Measurements from ENCODE around the gene DSTN. TPM values are rescaled to one million over a fixed set of nuclear protein-coding genes. Genes with fewer than 3 reads are reported as not detected.

DSTN gene
- total and polyA plus RNA-seq, 4 donors: 1,041 to 5,298 (median 2,110) TPM

- intact Hi-C loops (cut with DNase I): loop anchor here in 1 of 2 donors (1.0 to 2.0 kb wide), 2 partner anchors 81 to 113 kb away; no protein-coding TSS in a partner anchor
- no peak for ATAC-seq (ENCODE audit: low FRiP score)
- Histone ChIP-seq H3K4me1 (ENCODE audit: control insufficient read depth in 1 of 2, insufficient read depth in 2 of 2, low read length in 2 of 2) (no peaks in the 10 kb centered on the region), H3K36me3 (ENCODE audit: control insufficient read depth in 1 of 2, insufficient read depth in 2 of 2, low read length in 1 of 2) (peaks cover 0 to 5% of the 10 kb centered on the region in 2 donors), H3K4me3 (ENCODE audit: low read length in 2 of 2) (no peak overlapping the region), H3K27ac (ENCODE audit: low read depth in 1 of 2, low read length in 2 of 2) (no peak overlapping the region), H3K27me3 (ENCODE audit: control insufficient read depth in 1 of 2, insufficient read depth in 2 of 2, low read length in 1 of 2) (no peaks in the 10 kb centered on the region), H3K9me3 (ENCODE audit: control insufficient read depth, low read length) (no peaks in the 10 kb centered on the region)
- WGBS, 2 donors: 77 to 78% methylated on average over 20 of the region's 20 CpGs
- DNase-seq: peak; percentile 52 to 75
Measured at GRCh38 chr20:17617868-17618672, 48.2 kb downstream of the DSTN start.

- DNase-seq (peak in 1 of 2 donors; percentile 24), ATAC-seq (ENCODE audit: low FRiP score) (no peak)
- no peak overlapping the region for H3K27ac ChIP-seq (ENCODE audit: low read depth in 1 of 2, low read length in 2 of 2)
- no peak overlapping the region for H3K4me3 ChIP-seq (ENCODE audit: low read length in 2 of 2)
- intact Hi-C loops (cut with DNase I): no loop called here
- peaks cover 0 to 5% of the 10 kb centered on the region in 2 donors for H3K36me3 ChIP-seq (ENCODE audit: control insufficient read depth in 1 of 2, insufficient read depth in 2 of 2, low read length in 1 of 2)
- WGBS, 2 donors: 90 to 91% methylated on average over 10 of the region's 10 CpGs
- no peaks in the 10 kb centered on the region for H3K9me3 ChIP-seq (ENCODE audit: control insufficient read depth, low read length)
- no peaks in the 10 kb centered on the region for H3K4me1 ChIP-seq (ENCODE audit: control insufficient read depth in 1 of 2, insufficient read depth in 2 of 2, low read length in 2 of 2)
- no peaks in the 10 kb centered on the region for H3K27me3 ChIP-seq (ENCODE audit: control insufficient read depth in 1 of 2, insufficient read depth in 2 of 2, low read length in 1 of 2)
Measured at GRCh38 chr20:17618673-17619013, 48.8 kb downstream of the DSTN start.

GRCh38 chr20:17619351-17620093 lies 49.6 kb downstream of the DSTN start:
- 75 to 81% methylated on average over 29 of the region's 29 CpGs for WGBS, 2 donors
- no peaks in the 10 kb centered on the region for H3K27me3 ChIP-seq (ENCODE audit: control insufficient read depth in 1 of 2, insufficient read depth in 2 of 2, low read length in 1 of 2)
- no peak overlapping the region for H3K27ac ChIP-seq (ENCODE audit: low read depth in 1 of 2, low read length in 2 of 2)
- H3K36me3 ChIP-seq (ENCODE audit: control insufficient read depth in 1 of 2, insufficient read depth in 2 of 2, low read length in 1 of 2): peaks cover 0 to 5% of the 10 kb centered on the region in 2 donors
- peak; percentile 34 to 63 for DNase-seq
- no peaks in the 10 kb centered on the region for H3K9me3 ChIP-seq (ENCODE audit: control insufficient read depth, low read length)
- no peaks in the 10 kb centered on the region for H3K4me1 ChIP-seq (ENCODE audit: control insufficient read depth in 1 of 2, insufficient read depth in 2 of 2, low read length in 2 of 2)
- H3K4me3 ChIP-seq (ENCODE audit: low read length in 2 of 2): no peak overlapping the region
- no peak for ATAC-seq (ENCODE audit: low FRiP score)
- intact Hi-C loops (cut with DNase I): no loop called here

- no peak for ATAC-seq (ENCODE audit: low FRiP score)
- Histone ChIP-seq H3K27ac (ENCODE audit: low read depth in 1 of 2, low read length in 2 of 2) (no peak overlapping the region), H3K4me1 (ENCODE audit: control insufficient read depth in 1 of 2, insufficient read depth in 2 of 2, low read length in 2 of 2) (no peaks in the 10 kb centered on the region), H3K36me3 (ENCODE audit: control insufficient read depth in 1 of 2, insufficient read depth in 2 of 2, low read length in 1 of 2) (peaks cover 0 to 5% of the 10 kb centered on the region in 2 donors), H3K4me3 (ENCODE audit: low read length in 2 of 2) (no peak overlapping the region), H3K9me3 (ENCODE audit: control insufficient read depth, low read length) (no peaks in the 10 kb centered on the region), H3K27me3 (ENCODE audit: control insufficient read depth in 1 of 2, insufficient read depth in 2 of 2, low read length in 1 of 2) (no peaks in the 10 kb centered on the region)
- DNase-seq: peak; percentile 45 to 76
- intact Hi-C loops (cut with DNase I): no loop called here
- WGBS, 2 donors: 85 to 88% methylated on average over 33 of the region's 33 CpGs
Measured at GRCh38 chr20:17620371-17621228, 50.7 kb downstream of the DSTN start.

- WGBS, 2 donors: 84 to 86% methylated on average over 23 to 24 of the region's 24 CpGs
- no peak overlapping the region for H3K27ac ChIP-seq (ENCODE audit: low read depth in 1 of 2, low read length in 2 of 2)
- no peaks in the 10 kb centered on the region for H3K27me3 ChIP-seq (ENCODE audit: control insufficient read depth in 1 of 2, insufficient read depth in 2 of 2, low read length in 1 of 2)
- no peaks in the 10 kb centered on the region for H3K9me3 ChIP-seq (ENCODE audit: control insufficient read depth, low read length)
- H3K4me1 ChIP-seq (ENCODE audit: control insufficient read depth in 1 of 2, insufficient read depth in 2 of 2, low read length in 2 of 2): no peaks in the 10 kb centered on the region
- intact Hi-C loops (cut with DNase I): no loop called here
- DNase-seq (peak; percentile 29 to 70), ATAC-seq (ENCODE audit: low FRiP score) (no peak)
- no peak overlapping the region for H3K4me3 ChIP-seq (ENCODE audit: low read length in 2 of 2)
- H3K36me3 ChIP-seq (ENCODE audit: control insufficient read depth in 1 of 2, insufficient read depth in 2 of 2, low read length in 1 of 2): peaks cover 0 to 5% of the 10 kb centered on the region in 2 donors
Measured at GRCh38 chr20:17621229-17621968, 51.5 kb downstream of the DSTN start.

- DNase-seq: peak; percentile 22 to 49
- ATAC-seq (ENCODE audit: low FRiP score): no peak
- 73 to 80% methylated on average over 11 of the region's 11 CpGs for WGBS, 2 donors
- Histone ChIP-seq H3K36me3 (ENCODE audit: control insufficient read depth in 1 of 2, insufficient read depth in 2 of 2, low read length in 1 of 2) (peaks cover 0 to 5% of the 10 kb centered on the region in 2 donors), H3K27ac (ENCODE audit: low read depth in 1 of 2, low read length in 2 of 2) (no peak overlapping the region), H3K27me3 (ENCODE audit: control insufficient read depth in 1 of 2, insufficient read depth in 2 of 2, low read length in 1 of 2) (no peaks in the 10 kb centered on the region), H3K9me3 (ENCODE audit: control insufficient read depth, low read length) (no peaks in the 10 kb centered on the region), H3K4me3 (ENCODE audit: low read length in 2 of 2) (no peak overlapping the region), H3K4me1 (ENCODE audit: control insufficient read depth in 1 of 2, insufficient read depth in 2 of 2, low read length in 2 of 2) (no peaks in the 10 kb centered on the region)
- intact Hi-C loops (cut with DNase I): no loop called here
Measured at GRCh38 chr20:17622086-17622850, 52.4 kb downstream of the DSTN start.

GRCh38 chr20:17622851-17623508 lies 53.1 kb downstream of the DSTN start:
- Histone ChIP-seq H3K27me3 (ENCODE audit: control insufficient read depth in 1 of 2, insufficient read depth in 2 of 2, low read length in 1 of 2) (no peaks in the 10 kb centered on the region), H3K36me3 (ENCODE audit: control insufficient read depth in 1 of 2, insufficient read depth in 2 of 2, low read length in 1 of 2) (peaks cover 0 to 5% of the 10 kb centered on the region in 2 donors), H3K9me3 (ENCODE audit: control insufficient read depth, low read length) (no peaks in the 10 kb centered on the region), H3K27ac (ENCODE audit: low read depth in 1 of 2, low read length in 2 of 2) (no peak overlapping the region), H3K4me1 (ENCODE audit: control insufficient read depth in 1 of 2, insufficient read depth in 2 of 2, low read length in 2 of 2) (no peaks in the 10 kb centered on the region), H3K4me3 (ENCODE audit: low read length in 2 of 2) (no peak overlapping the region)
- 89 to 90% methylated on average over 9 of the region's 9 CpGs for WGBS, 2 donors
- intact Hi-C loops (cut with DNase I): no loop called here
- DNase-seq (peak; percentile 37 to 72), ATAC-seq (ENCODE audit: low FRiP score) (no peak)

Data from aorta (tissue), 5 donors.